GM21529 (cell line): ENCODE measurements around the gene INPP4B.
"Not testable (repeated sequence)": the region's sequence is repeated elsewhere in the genome, so short reads cannot be mapped to it uniquely, and the experiment has no call there.

Experiments
- ATAC-seq: cut with Tn5 transposase; IDR thresholded peaks from one replicate; pipeline ENCODE4 v1.9.1; 2021; ENCODE audit not compliant: unreplicated experiment

INPP4B gene

GRCh38 chr4:142826503-142827241, 19.4 kb downstream of the INPP4B start:
- ATAC-seq, result no peak

DNA sequence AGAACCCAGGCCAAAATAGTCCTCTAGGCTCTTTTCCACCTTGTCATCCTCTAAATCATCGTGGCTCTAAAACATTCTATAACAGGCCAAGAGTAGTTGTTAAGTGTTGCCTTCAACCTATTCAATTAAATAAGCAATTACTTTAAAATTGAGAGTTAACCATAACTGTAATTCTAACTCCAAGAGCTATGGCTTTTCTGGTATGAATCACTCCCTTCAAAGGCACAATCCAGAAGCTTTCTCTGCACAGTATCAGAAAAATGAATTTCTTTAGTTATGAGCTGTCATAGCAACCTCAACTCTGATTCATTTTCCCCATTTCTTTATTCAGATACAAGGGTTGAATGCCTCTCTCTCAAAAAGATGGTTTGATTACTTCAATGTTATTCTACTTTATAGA, 21.7 kb downstream of the INPP4B start:
- ATAC-seq, result no peak

DNA sequence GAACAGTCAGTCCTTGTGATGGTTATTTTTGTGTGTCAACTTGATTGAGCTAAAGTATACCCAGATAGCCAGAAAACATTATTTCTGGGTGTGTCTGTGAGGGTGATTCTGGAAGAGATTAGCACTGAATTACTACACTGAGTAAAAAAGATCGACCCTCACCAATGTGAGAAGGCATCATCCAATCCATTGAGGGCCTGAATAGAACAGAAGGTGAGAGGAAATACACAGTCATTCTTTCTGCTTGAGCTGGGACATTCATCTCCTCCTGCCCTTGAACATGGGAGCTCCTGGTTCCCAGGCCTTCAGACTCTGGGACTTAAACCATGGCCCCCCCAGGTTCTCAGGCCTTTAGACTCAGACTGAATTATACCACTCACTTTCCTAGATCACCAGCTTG, 22.3 kb downstream of the INPP4B start:
- ATAC-seq, result no peak

- ATAC-seq, result no peak
Observed at GRCh38 chr4:142818476-142818875, 27.6 kb downstream of the INPP4B start.

GRCh38 chr4:142818031-142818430, 28.1 kb downstream of the INPP4B start:
- ATAC-seq, result no peak

DNA sequence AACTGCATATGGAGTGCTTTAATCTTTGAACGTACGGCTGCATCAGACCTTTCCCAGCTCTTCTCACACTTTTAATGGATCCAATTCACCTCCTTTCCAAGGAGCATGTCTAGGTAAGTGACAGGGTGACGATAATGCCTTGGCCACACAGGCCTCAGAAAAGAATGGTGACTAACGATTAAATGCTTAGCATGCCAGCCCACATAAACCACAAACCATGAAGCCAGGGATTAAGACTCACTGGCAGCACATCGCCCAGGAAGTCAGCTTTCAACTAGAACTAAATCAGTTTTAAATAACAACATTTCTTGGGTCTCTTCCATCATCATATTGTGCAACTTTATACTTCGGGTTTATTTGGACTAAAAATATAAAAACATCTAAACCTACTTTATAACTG, 28.7 kb downstream of the INPP4B start:
- ATAC-seq, result no peak

DNA sequence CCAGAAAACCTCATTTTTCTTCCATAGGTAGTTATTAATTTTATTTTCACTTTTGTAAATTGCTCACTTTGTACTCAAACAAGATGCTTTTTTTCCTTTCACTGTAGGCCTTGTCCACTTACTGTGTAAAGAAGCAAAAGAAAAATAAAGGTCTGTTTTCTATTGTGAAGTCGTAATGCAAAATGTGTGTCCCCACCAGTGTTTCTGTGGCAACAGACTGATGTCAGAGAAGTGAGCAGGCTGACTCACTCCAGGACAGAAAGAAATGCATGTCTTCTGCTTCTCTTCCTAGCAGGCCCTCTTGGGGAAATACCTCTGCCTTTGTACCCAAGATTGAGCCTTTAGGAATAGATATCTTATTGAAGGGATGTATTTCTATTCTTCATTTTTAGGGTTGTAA, 30.3 kb downstream of the INPP4B start:
- ATAC-seq, result no peak

DNA sequence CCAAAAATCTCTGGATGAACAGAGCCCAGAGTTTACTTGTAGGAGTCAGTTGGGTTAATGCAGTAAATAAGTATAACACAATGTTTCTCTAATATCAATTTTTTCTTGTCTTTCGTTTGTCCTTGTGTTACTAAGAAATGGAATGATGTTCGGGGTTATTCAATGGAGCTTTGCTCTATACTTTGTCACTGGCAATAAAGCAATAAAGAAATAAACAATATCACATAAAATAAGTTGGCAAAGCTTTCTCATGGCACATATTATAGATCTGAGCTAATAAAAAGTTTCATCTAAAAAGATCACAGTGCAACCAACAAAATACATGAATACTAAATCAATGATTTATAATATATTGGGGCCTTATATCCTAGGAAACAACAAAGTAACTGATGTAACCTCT, 32.7 kb downstream of the INPP4B start:
- no peak for ATAC-seq

DNA sequence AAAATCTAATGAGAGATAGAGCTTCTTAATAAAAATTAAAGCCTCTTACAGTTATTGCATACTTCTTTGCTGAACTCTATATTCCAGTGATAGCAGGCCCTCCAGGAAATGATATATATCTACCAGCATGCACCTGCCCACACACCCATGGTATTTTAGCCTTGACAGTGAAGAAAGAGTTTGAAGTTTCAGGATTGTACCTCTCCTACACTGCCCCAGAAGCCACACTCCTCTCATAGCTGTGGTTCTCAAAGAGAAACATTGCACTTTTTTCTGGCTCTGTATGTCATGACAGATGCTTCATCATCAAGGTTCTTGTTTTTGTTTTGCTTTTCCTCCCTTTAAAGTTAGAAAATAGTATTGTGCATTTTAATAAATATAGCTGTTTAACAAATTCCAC, 34.0 kb downstream of the INPP4B start:
- no peak for ATAC-seq

- no peak for ATAC-seq
Observed at GRCh38 chr4:142811034-142811433, 35.1 kb downstream of the INPP4B start.

DNA sequence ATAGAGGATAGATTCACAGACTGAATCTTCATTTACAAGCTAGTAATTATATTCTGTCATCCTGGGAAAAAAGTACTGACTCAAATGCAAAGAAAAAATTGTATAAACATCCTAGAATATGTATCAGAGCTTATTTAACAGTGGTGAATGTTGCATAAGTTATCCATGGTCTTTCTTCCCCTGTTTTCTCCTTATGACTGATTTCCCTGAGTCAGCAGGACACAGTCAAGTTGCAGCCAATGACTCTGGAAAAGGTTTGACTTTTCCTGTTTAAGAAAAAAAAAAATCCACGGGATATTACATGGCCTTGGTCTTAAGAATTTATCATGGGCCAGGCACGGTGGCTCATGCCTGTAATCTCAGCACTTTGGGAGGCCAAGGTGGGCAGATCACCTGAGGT, 36.5 kb downstream of the INPP4B start:
- no peak for ATAC-seq

GRCh38 chr4:142803879-142804278, 42.2 kb downstream of the INPP4B start:
- ATAC-seq, result not testable (repeated sequence)

DNA sequence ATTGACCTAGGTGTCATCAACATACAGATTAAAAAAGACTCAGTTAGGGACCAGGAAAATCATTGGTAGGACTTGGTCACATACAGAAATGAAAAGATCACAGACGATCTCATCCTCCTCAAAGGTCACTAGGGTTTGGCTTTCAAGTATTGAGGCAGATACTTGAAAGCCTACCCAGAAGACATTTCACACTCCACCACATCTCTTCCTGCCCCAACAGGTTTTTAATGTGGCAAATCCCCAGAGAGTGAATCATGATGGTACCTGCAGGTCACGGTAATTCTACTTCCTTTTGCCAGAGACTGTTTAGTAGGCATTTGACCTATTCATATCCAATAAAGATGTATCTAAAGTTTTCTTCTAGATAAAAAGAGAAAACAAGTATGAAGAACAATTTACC, 44.1 kb downstream of the INPP4B start:
- ATAC-seq, result no peak

- ATAC-seq, result no peak
Observed at GRCh38 chr4:142781114-142781513, 65.0 kb downstream of the INPP4B start.

DNA sequence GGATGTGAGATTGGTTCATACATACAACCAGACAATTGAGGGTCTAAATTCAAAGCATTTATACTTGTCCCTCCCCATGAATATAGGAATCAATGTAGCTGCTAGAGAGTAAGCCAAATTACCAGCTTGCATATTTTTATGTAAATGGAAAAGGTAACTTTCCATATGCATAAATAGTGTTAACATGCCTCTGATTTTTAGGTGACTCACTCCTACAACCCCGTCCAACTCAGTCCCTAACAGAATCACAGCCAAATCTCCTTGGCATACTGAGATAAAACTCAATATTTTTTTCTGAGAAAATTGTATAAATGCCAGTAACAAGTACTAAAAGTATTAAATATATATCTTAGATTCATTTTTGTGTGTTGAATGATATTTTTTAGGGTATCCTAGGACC, 67.2 kb downstream of the INPP4B start:
- ATAC-seq, result no peak

GRCh38 chr4:142778430-142778829, 67.7 kb downstream of the INPP4B start:
- no peak for ATAC-seq

DNA sequence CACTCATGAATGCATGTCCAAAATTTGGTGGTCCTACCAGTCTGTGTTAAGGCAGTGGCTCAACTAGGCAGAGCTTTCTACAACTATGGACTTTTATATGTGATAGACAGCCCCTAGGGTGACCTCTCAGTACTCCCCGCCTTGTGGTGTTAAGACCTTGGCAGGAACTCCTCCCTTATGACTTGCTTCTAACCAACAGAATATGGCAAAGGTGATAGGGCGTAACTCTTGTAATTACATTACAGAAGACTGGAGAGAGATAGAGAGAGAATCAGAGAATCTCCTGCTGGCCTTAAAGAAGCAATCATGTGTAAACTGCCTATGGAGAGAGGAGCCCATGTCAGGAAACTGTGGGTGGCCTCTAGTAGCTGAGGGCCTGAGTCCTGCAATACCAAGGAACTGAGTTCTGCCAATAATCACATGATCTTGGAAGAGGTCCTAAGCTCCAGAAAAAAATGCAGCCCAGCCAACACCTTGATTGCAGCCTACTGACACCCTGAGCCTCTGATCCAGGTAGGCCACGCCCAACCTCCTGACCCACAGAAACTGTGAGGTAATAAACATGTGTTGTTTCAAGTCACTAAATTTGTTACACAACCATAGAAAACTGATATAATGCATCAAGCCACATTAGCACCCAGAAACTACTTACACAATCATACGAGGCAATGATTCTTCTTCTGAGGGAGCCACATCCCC, 68.9 kb downstream of the INPP4B start:
- no peak for ATAC-seq

GRCh38 chr4:142776026-142776425, 70.1 kb downstream of the INPP4B start:
- no peak for ATAC-seq

- no peak for ATAC-seq
Observed at GRCh38 chr4:142773505-142773904, 72.6 kb downstream of the INPP4B start.

- no peak for ATAC-seq
Observed at GRCh38 chr4:142762280-142762679, 83.8 kb downstream of the INPP4B start.

DNA sequence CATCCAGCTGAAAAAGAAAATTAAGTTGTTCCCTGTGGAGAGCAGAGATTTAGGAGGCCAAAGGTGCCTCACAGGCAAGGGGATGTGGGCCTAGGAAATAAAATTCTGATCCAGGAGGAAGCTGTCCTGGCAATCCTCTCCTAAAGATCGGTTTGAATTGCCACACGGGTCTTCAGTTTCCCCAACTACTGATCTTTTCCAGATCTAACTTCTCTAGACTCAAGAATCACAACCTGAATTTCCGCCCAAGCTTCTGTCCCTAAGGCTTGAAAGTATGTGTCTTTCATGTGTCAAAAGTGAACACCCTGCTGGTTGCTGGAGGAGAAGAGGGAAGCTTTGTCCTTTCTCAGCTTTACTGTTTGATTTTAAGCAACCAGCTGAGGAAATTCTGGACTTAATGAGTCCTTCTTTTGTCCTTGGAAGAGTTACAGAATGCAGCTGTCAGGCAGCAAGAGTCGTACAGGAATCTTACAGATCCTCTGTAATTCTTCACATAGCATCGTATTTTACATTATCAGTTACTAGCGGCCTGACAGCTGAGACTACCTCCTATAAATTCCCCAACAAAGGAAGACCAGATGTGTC, 93.8 kb downstream of the INPP4B start:
- no peak for ATAC-seq

DNA sequence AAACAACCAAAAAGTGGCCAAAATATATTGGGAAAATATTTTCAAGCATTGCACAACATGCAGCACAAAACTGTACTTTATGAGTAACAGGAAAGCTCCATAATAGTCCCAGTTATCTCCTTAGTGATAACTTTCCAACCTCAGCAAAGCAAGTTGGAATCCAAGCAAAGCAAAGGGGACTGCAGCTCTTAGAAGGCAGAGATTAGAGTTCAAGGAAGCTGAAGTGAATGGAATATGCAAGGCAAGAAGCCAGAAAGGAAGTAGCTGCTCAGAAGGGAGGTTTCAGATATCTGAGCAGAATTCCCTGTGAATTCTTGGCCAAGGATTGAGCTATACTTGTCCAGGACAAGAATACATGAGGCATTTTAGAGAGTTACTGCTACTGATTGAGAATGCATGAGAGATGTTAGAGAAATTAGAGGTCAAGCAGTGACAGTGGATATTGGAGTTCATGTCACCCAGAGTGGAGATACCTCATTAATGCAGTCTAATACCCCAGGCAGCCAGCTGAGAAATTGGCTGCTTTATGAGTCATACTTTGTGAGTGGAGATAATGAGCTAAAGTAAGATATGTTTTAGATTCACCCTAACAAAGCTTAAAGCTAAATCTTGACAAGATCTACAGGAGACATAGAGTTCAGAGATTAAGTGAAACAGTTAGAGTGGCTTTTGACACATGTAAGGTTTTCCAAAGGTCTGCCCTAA, 102.8 kb downstream of the INPP4B start:
- no peak for ATAC-seq
